ENCODE data around the gene OIT3.
"Not testable (repeated sequence)": the region's sequence is repeated elsewhere in the genome, so short reads cannot be mapped to it uniquely, and the experiment has no call there.

The OIT3 gene

GRCh38 chr10:72893136-72893798 is at the start of gene OIT3:
Gene OIT3 (plus strand): TSS chr10:72893739. CDS start chr10:72893799, 60 bp downstream.
- no peak for DNase-seq

GRCh38 chr10:72846238-72846637 is 47.3 kb upstream of the OIT3 start:
- no peak for DNase-seq

DNA sequence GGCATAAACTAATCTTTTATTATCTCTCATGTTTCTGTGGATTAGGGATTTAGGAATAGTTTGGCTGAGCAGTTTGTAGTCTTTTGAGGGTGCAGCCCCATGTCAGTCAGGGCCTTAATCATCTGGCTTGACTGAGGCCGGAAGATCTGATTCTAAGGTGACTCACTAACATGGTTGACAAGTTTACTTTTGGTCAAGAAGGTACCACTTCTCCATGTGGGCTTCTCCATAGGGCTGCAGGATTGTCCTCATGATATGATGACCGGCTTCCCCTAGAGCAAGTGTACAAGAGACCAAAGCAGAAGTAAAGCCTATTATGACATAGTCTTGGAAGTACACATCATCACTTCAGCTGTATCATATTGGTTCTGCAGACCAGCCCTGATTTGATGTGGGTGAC is 45.9 kb upstream of the OIT3 start:
- DNase-seq: no peak

DNA sequence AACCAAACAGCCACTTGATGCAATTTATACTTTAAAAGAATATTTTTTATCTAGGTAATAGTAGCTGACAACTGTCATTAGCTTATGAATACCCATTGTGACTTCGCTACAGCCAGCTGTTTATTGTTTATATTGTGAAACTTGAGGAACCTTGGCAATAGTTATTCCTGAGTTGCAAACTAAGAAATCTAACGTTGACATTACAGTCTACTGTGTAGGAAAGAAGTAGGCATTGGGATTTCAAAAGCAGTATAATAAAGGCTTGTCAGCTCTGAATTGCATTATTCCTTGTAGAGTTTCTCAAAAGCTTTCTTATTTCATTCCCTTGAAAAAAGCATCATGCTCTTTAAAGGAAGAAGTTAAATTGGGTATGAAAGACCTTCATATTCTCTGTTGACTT is 42.7 kb upstream of the OIT3 start:
- DNase-seq: no peak

- DNase-seq: no peak
Measured at GRCh38 chr10:72851509-72851908, 42.0 kb upstream of the OIT3 start.

DNA sequence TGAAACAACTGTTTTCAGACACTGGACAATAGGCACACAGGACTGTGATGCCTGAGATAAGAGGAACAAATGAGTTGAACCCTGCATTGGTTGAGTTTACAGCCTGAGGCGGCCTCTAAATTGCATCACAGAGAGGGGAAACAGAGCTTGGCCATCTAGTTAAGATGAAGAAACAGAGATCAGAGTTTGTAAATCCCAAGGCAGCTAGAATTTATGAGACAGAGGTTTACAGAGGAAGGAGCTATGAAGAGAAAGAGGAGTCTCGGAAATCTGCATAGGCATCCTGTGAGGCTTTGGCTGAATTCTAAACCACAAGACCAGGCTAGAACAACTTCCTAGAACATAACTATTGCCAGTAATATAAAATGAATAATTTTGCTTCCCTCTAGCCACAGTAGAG is 41.0 kb upstream of the OIT3 start:
- DNase-seq: no peak

GRCh38 chr10:72855129-72855528 is 38.4 kb upstream of the OIT3 start:
- DNase-seq: no peak

DNA sequence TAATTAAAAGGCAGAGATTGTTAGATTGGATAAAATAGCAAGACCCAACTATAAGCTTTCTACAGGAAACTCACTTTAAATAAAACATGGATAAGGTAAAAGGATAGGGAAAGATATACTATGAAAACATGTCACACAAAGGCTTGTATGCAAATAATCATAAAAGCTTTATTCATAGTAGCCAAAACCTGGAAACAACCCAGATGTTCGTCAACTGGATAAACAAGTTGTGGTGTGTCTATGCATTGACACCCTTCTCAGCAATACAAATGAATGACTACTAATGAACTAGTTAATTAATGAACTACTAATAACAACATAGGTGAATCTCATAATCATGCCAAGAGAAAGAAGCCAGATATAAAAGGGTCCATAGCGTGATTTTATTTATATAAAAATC is 37.7 kb upstream of the OIT3 start:
- no peak for DNase-seq

- DNase-seq: no peak
Measured at GRCh38 chr10:72858067-72858466, 35.5 kb upstream of the OIT3 start.

GRCh38 chr10:72862957-72863356 is 30.6 kb upstream of the OIT3 start:
- no peak for DNase-seq

DNA sequence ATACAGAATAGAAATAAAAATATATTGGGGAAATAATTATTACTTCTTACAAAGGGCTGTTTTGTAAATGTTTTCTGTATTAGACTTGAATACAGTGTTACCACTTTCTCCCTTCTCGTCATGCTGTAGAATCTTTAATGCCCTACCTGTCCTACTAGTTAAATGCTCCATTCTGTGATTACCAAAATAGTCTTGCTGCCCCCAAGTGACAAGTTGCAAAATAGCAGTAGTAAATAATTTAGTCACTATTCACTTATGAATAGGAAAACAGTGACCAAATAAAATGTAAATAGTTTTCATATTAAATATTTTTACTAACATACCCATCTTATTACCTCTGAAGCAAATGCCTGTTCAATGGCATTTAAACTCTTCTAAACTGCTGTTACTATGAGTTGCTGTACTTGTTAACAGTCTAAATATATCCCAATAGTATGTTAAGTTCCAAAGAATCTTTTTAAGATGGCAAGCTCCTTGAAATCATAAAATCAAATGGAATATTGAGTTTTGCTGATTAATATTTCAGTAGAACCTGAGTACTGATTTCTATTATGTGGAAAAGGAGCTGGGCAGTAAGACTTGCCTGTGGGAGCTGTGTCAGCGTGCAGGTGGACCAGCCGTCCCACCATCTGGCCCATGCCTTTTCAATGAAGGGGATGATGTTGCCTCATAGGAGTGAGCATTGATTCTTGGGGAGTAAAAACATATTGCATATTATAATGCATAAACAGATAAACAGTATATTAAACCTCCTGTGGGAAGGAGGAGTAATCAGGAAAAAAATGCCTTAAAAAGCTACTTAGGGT is 18.1 kb upstream of the OIT3 start:
- no peak for DNase-seq

- no peak for DNase-seq
Measured at GRCh38 chr10:72879245-72879644, 14.3 kb upstream of the OIT3 start.

DNA sequence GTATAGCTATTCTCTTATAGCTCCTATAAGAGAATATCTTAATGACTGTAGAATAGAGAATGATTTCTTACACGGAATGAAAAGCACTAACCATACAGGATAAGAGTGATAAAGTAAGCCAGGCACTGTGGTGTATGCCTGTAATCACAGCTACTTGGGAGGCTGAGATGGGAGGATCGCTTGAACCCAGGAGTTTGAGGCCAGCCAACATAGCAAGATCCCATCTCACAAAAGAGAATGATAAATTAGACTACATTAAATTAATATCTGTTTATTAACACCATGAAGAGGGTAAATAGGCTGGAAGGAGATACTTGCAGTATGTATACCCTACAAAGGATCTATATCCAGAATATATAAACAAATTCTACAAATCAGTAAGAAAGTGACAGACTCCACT is 12.2 kb upstream of the OIT3 start:
- no peak for DNase-seq

- DNase-seq: no peak
Measured at GRCh38 chr10:72883861-72884260, 9.7 kb upstream of the OIT3 start.

GRCh38 chr10:72885953-72886352 is 7.6 kb upstream of the OIT3 start:
- DNase-seq: no peak

DNA sequence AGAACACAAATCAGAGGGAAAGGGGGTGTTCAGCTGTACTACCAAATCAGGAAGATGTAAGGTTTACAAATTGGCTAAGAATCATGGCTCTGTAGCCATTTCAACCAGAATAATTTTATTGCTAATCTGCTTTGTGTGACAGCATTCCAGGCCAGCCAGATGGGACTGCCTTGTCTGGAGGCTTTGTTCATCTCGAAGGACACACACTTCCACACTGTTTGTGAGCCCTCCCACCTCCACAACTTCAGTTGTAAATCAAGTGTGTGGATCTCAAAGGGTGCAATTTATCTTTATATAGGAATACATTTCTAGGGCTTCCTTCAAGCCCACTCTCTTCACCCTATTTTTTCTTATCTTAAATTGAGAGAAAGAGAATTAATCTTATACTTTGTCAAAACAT is 6.9 kb upstream of the OIT3 start:
- DNase-seq: no peak

- no peak for DNase-seq
Measured at GRCh38 chr10:72887043-72887442, 6.5 kb upstream of the OIT3 start.

DNA sequence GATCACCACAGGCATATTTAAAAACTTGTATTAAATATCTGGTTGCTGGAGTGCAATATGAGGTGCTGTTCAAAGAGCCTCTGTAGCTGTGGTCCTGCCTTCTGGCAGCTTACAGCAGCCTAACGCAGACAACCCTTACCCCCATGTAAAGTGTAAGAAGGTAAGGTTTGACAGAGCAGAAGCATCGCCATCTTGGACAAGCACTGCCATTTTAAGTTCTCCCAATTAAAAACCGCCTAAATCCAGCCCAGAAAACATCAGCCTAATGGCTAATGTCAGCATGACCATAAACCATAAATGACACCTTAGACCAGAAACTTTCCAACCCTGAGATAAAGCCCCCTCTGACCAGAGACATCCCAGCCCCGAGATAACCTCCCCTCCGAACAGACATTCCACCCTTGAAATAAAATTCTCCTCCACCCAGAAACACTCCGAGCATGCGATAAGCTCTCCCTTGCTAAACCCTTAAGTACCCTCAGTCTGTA is 5.3 kb upstream of the OIT3 start:
- no peak for DNase-seq

GRCh38 chr10:72889391-72889831 is 4.1 kb upstream of the OIT3 start:
- no peak for DNase-seq

GRCh38 chr10:72890086-72890485 is 3.5 kb upstream of the OIT3 start:
- DNase-seq: no peak

- no peak for DNase-seq
Measured at GRCh38 chr10:72895236-72895850, 1.8 kb downstream of the OIT3 start.

GRCh38 chr10:72898616-72899015 is 5.1 kb downstream of the OIT3 start:
- DNase-seq: no peak

- DNase-seq: no peak
Measured at GRCh38 chr10:72899545-72899944, 6.0 kb downstream of the OIT3 start.

GRCh38 chr10:72903941-72904446 is 10.5 kb downstream of the OIT3 start:
- DNase-seq: not testable (repeated sequence)

Data from hippocampal formation (tissue), 2 donors.